Stimulated activated CD4-positive, alpha-beta T cell treated with anti-CD3 and anti-CD28 coated beads, Interleukin-12 subunit alpha, Interleukin-12 subunit beta, amount 100 ng/mL, for 4 hours (primary cell): ENCODE results near the gene SPA17.

Experiments used
- DNase-seq: peaks from one replicate; pipeline ENCODE4 v3.0.0-alpha.2; 2020

Gene SPA17

DNA sequence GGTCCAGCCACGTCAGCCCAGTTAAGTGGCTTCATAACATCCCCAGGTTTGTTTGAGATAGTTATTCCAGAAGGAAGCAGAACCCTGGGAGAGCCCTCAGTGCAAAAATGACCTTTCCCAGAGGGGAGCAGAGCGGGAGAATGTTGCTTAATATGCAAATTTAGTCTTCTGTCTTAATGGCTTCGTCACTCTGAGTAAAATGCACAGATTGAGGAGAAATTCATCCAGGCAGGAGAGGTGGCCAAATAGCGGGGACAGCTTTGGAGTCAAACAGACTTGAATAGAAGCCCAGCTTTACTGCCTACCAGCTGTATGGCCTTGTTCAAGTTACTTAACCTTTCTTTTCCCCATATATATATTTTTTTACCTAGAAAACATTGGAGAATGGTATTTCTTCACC, 53.8 kb downstream of the SPA17 start:
- no peak for DNase-seq

DNA sequence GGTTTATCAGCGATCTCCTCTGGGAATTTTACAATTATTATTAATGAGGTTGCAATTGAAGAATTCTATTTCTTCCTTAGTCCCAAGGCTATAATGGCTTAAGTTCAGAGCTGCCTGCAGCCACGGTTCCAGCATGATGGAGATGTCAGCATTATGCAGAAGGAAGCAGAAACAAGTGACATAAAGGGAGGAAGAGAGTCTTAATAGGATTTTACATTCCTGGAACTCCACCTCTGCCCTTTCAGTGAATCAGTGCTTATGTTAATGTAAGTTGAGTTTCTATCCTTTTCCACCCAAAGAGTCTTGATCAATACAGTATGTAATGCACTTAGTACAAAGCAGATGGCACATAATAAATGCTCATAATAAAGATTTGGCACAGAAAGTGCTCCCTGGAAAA, 54.4 kb downstream of the SPA17 start:
- no peak for DNase-seq

DNA sequence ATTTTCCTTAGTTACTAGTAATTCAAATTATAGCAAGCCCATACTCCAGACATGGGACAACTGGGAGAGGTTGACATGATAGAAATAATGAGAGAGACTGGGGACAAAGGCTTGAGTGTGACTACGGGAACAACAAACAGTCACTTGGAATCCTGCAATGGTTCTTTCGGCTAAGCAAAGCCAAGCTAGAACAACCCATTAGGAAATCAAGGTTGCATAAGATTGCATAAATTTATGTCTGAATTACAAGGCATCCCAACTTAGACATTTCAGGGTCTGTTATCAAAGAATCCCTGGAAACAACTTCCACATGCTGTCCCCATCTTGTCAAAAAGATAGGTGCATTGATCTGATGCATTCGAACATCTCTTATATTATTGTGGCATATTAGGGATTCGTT, 55.9 kb downstream of the SPA17 start:
- no peak for DNase-seq

DNA sequence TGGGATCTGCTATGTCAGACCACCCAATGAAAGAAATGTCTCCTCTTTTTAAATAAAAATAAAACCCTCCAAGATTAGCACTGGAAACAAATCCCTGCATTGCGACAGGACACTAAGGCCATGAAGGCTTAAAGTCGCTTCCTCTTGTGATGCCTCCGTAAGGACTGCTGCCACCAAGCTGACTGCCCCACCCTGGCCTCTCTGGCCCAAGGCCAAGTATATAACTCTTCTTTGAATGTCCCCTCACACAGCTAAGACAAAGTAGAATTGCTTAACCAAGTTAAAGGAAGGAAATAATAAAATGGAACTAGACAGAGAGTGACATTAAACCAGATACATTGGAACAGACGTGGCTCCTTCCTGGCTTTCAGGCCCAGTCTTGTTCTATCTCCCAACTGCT, 58.5 kb downstream of the SPA17 start:
- DNase-seq = no peak

DNA sequence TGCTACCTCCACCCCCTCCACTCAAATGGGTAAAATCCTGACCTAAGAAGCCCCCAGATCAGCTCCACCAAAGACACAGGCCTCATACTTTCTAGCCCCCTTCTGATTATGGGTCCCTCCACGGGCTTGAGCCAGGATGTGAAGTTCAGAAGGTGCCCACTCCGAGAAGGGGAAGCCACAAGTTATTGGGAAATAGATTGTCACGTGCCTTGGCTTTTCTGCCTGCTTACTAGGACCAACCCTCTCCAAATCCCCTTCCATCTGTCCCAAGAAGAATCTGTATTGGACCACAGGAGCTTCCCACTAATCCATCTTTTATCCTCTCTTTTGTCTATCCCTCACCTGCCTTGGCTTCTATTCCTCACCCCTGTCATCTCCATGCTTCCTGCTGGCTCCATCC, 63.0 kb downstream of the SPA17 start:
- DNase-seq = no peak

DNA sequence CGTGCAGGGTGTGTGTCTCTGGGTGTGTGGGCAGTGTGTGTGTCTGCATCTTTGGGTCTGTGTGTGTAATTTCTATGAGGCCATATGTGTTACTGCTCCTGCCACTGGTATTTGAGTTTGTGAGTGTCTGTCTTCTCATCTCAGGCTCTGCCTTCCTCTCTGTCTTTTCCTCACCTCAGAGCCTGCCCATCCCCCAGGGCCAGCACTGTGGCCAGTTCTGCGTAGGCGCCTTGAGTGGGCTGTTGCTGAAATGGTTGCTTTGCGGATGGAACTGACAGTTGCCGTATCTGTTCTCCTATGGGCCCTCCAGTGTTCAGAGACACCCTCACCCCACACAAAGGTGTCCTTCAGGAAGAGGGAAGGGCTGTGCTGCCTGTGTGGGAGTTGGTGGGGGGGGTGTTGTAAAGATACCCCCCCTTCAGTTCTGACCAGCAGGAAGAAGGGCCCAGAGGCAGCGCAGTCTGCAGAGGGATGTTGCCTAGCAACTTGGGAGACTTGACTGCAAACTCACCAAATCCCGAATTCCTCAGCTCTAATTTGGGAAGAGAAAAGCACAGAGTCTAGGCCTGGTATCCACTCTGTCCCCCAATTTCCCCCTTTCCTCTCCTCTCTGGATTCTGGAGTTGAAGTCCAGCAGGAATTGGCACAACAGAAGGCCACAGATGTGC, 64.1 kb downstream of the SPA17 start:
- DNase-seq = no peak

DNA sequence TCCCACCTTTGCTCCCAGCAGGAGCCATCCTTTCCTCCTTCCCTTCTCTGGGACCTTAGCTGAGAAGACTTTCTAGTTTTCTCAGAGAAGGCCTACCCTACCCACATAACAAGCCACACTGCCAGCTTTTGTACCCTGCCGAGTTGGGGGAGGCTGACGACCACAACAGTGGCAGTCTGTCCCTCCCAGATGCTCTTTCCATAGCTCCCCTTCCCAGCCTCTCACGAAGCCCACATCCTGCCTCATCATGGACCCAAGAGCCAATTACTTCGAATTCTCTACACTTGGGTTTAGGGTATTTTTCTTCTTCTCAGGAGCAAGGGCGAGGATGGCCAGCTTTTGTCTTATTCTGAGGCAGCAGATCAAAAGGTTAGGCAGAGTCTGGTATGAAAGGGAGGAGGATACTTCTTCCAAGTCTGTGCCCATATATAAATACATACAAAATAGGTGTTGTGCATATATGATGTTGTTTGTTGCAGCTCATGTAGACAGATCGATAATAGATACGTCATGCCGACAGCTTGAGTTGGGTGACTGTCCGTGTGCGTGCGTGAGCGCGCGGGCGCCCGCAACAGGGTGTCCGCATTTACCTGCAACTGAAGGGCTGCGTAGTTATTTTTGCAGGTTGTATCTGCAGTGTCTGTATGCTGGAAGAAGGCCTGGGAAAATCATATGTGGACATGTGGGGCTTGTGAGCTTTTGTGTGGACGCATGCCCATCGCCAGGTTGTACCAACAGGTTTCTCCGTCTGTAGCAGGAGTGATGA, 65.2 kb downstream of the SPA17 start:
- DNase-seq = no peak

DNA sequence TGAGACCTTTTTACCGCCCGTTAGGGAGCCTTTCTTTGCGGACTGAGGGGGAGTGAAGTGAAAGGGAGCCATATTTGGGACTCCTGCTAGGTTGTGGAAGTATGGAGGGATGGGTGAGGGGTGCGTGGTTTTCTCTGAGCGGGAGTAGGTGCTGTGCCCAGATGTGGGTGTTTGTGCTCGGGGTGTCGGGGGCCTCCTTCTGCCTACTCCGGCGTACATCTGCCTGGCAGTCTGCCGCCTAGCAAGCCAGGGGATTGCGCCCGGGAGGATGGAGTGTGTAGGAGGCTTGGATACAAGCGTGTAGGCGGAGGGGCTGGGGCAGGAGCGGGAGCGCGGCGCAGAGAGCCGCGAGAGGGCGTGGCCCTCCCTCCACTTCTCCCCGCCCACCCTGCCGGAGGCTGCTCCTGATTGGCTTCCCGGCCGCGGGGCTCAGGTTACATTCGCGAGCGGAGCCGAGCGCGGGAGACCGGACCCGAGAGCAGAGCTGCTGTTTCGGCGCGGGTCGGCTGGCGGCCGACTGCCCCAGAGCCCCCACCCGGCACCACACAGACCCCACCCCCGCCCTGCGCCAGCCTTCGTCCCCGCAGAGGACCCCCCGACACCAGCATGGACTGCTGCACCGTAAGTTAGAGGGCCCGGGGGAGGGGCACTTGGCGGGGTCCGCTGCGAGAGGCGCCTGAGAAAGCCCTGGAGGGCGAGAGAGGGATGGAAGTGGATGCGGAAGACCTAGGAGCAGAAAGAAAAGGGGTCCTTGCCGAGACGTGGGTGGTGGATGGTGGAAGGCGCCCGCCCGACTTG, 66.0 kb downstream of the SPA17 start, which contains the start of gene NRGN:
NRGN (plus strand) TSS at position 464 of the 798 bp plus-strand sequence; CDS start at position 607, 143 bp downstream.
- peak; percentile 79 for DNase-seq

DNA sequence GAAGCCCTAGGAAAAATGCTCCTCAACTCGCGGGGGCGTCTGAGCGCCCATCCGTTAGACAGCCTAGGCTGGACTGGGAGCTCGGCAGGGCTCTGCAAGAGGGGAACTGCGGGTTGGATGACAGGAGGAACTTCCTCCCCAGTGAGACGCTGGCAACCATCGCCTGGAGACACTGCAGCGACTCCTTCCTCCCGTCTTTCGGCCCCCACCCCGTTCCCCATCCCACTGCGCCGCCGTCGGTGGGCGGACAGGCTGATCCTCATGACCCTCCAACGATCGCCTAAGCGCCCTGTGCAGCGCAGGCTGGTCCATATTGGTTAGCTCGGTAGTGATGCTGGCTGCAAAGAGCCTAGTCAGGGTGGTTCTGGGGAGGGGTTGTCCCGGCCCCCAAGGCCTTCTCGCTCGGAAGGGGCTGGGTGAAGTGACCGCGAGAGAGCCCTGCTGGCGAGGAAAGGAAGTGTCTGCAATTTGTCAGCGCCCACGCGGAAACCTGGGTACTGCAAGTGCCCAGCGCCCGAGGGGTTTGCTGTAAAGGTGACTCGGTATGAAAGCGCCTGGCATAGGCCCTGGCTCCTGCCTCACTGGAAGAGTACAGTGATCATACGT, 66.7 kb downstream of the SPA17 start:
- DNase-seq = peak; percentile 43

DNA sequence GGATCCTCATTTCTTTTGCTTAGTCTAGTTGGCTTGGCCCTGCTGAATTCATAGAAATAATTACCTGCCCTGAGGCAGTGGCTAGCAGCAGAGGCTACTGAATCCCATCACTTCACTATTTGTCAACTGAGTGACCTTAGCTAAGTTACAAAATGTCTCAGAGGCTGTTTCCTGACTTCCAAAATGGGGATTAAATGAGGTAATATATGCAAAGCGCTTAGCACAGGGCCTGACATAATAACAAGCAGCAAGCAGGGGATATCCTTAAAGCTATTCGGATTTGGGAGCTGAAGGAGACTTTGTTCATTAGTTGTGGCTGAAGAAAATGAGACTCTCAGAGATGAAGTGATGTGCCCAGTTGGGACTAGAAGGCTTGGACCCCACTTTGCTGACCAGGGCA, 68.9 kb downstream of the SPA17 start:
- no peak for DNase-seq

DNA sequence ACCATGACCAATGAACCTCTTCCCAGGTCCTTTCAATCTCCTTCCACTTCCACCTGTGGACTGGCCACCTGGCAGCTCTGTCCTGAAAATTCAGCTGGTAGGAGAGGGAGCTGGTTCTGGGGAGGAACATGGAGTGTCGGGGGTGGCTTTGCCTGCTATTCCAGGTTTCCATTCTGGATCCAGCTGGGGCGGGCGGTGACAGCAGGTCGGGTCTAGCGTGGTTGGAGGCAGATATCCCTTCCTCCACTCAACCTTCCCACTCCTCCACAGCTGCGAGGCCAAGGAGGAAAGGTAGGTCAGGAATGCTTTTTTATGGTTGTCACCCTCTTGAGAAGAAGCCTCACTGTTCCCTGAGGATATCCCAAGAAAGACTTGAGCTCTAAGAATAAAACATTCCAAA, 69.3 kb downstream of the SPA17 start:
- DNase-seq = no peak

DNA sequence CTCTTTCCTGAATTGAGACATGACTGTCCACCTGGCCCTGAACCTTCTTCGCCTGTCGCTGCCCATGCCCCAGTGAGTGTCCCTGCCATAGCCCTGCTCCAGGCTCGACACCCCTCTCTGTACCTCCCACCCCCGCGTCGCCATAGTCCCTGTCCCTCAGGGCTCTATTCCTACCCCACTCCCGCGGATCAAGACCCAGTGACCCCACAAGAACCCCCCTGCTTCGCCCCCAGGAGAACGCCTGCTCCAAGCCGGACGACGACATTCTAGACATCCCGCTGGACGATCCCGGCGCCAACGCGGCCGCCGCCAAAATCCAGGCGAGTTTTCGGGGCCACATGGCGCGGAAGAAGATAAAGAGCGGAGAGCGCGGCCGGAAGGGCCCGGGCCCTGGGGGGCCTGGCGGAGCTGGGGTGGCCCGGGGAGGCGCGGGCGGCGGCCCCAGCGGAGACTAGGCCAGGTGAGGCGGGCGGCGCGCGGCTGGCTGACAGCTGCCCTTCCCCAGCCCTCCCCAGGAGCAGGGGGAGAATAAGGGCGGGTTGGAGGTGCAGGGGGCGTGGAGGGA, 71.6 kb downstream of the SPA17 start:
- no peak for DNase-seq

DNA sequence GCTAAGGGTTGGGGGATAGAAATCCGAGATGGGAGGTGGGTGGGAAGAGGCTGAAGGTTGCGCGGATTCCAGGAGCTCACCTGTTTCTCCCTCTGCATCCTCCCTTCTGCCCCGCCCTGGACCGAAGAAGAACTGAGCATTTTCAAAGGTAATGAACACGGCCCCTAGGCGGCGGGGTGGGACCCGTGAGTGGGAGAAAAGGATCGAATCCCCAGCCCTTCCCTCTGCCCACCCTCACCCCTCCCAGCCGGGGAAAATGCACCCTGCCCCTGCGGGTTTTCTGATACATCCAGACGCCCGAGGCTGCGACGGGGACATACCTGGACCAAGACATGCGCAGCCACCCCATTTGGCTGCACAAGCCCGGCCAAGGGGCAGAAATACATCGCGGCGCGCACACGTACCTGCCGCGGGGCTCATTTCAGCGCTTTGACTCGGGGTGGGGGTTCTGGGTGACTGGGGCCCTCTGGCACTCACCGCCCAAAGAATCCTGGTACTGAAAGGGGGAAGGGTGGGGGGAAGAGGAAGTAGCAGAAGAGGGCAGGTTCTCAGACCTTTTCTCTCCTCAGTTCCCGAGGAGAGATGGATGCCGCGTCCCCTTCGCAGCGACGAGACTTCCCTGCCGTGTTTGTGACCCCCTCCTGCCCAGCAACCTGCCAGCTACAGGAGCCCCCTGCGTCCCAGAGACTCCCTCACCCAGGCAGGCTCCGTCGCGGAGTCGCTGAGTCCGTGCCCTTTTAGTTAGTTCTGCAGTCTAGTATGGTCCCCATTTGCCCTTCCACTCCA, 72.3 kb downstream of the SPA17 start:
- peak; percentile 39 for DNase-seq

DNA sequence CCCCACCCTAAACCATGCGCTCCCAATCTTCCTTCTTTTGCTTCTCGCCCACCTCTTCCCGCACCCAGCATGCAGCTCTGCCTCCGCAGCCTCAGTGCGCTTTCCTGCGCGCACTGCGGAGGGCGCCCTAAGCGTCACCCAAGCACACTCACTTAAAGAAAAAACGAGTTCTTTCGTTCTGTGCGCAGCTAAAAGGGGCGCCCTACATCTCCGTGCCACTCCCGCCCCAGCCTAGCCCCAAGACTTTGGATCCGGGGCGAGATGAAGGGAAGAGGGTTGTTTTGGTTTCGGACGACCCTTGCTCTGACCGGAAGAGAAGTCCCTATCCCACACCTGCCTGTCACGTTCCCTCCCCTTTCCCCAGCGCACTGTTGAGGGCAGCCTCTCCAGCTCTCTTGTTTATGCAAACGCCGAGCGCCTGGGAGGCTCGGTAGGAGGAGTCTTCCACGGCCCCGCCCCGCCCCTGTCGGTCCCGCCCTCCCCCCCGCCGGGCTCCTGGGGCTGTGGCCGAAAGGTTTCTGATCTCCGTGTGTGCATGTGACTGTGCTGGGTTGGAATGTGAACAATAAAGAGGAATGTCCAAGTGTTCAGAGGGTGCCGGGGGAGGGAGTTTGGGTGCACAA, 73.0 kb downstream of the SPA17 start:
- DNase-seq = peak; percentile 77
